Upper lobe of left lung (tissue), 4 donors: ENCODE data around the gene INTS6.

Experiments
- EP300 ChIP-seq, 4 donors: sonication (generic); formaldehyde crosslinking; IDR thresholded peaks; one replicate each; pipeline ENCODE4 v1.5.1; 2017; ENCODE audit warnings: antibody characterized with exemption in 4 of 4, control low read depth in 2 of 4
- POLR2A ChIP-seq, 4 donors: fragments of 450-650 bp; IDR thresholded peaks; one replicate each; pipeline ENCODE4 v1.5.1; 2016 to 2017; ENCODE audit warnings: antibody characterized with exemption in 4 of 4, mild to moderate bottlenecking in 2 of 4
- POLR2AphosphoS5 ChIP-seq, 2 donors: sonication (generic); formaldehyde crosslinking; IDR thresholded peaks; one replicate each; pipeline ENCODE4 v1.5.1; 2017; ENCODE audit warnings: antibody characterized with exemption in 2 of 2
- TF ChIP-seq, protein P1 (sequence below), 6 experiments: fragments of 450-650 bp in 4 of 6; fragments of 200-600 bp in 2 of 6; sonication (generic) in 2 of 6; IDR thresholded peaks; one replicate each; pipeline ENCODE4 v1.5.1; 2016 to 2019; ENCODE audit warnings: antibody characterized with exemption in 6 of 6

DNA sequence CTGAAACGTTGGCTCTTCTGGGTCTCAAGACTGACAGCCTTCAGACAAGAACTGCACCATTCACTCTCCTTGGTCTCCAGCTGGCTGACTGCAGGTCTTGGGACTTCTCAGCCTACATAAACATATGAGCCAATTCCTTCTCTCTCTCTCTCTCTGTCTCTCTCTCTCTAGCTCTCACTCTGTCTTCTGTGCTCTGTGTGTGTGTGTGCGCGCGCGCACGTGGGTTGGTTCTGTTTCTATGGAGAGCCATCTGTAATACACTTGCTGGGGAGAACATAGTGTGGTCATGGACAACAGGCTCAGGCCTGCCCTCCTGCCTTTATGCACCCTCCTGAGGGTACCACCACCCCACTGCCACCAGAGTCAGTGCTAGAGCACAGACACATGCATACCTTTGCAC is 127.0 kb downstream of the INTS6 start:
- TF ChIP-seq, protein P1, sequence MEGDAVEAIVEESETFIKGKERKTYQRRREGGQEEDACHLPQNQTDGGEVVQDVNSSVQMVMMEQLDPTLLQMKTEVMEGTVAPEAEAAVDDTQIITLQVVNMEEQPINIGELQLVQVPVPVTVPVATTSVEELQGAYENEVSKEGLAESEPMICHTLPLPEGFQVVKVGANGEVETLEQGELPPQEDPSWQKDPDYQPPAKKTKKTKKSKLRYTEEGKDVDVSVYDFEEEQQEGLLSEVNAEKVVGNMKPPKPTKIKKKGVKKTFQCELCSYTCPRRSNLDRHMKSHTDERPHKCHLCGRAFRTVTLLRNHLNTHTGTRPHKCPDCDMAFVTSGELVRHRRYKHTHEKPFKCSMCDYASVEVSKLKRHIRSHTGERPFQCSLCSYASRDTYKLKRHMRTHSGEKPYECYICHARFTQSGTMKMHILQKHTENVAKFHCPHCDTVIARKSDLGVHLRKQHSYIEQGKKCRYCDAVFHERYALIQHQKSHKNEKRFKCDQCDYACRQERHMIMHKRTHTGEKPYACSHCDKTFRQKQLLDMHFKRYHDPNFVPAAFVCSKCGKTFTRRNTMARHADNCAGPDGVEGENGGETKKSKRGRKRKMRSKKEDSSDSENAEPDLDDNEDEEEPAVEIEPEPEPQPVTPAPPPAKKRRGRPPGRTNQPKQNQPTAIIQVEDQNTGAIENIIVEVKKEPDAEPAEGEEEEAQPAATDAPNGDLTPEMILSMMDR (IDR thresholded peaks at IDR 0.05): no peak
- no peak for TF ChIP-seq POLR2A (IDR thresholded peaks at IDR 0.05)
- TF ChIP-seq POLR2AphosphoS5 (IDR thresholded peaks at IDR 0.05): no peak
- no peak for TF ChIP-seq EP300 (IDR thresholded peaks at IDR 0.05)
